Heart left ventricle (tissue), 16 donors: Measurements from ENCODE around the gene OIT3. TPM values are rescaled to one million over a fixed set of nuclear protein-coding genes. Genes with fewer than 3 reads are reported as not detected.

Experiments used
- ATAC-seq, 4 donors: fragments of 200-7000 bp; cut with Tn5 transposase; one replicate each; pipeline ENCODE4 v1.9.1; 2020 to 2022; ENCODE audit warnings: moderate library complexity in 4 of 4, mild to moderate bottlenecking in 3 of 4, moderate number of reproducible peaks in 1 of 4
- DNase-seq, 5 donors: peaks; one replicate each; pipeline ENCODE4 v3.0.0-alpha.2; 2020
- H3K27ac ChIP-seq, 12 donors: fragments of 200-600 bp; sonication (generic) in 4 of 12; one replicate each; pipeline versions ENCODE4 v1.5.0 to v1.8.0; 2016 to 2022; ENCODE audit warnings: mild to moderate bottlenecking in 2 of 12
- H3K27me3 ChIP-seq, 9 donors: fragments of 200-600 bp; sonication (generic) in 2 of 9; one replicate each; pipeline versions ENCODE4 v1.5.1 to v1.8.0; 2016 to 2022; ENCODE audit warnings: mild to moderate bottlenecking in 3 of 9
- H3K36me3 ChIP-seq, 9 donors: fragments of 200-600 bp; sonication (generic) in 2 of 9; one replicate each; pipeline versions ENCODE4 v1.5.0 to v1.8.0; 2018 to 2022; ENCODE audit warnings: mild to moderate bottlenecking in 2 of 9
- H3K4me1 ChIP-seq, 12 donors: fragments of 200-600 bp; sonication (generic) in 4 of 12; one replicate each; pipeline versions ENCODE4 v1.5.0 to v1.8.0; 2016 to 2022; ENCODE audit warnings: mild to moderate bottlenecking in 3 of 12
- H3K4me3 ChIP-seq, 12 donors: fragments of 200-600 bp; sonication (generic) in 4 of 12; one replicate each; pipeline versions ENCODE4 v1.5.0 to v1.8.0; 2017 to 2022; ENCODE audit warnings: mild to moderate bottlenecking in 9 of 12, moderate library complexity in 4 of 12
- H3K9me3 ChIP-seq, 12 donors: fragments of 200-600 bp; sonication (generic) in 4 of 12; one replicate each; pipeline versions ENCODE4 v1.5.0 to v1.8.0; 2016 to 2022; ENCODE audit warnings: mild to moderate bottlenecking in 1 of 12
- POLR2A ChIP-seq, 2 donors: fragments of 450-650 bp; IDR thresholded peaks; one replicate each; pipeline ENCODE4 v1.6.1; 2017; ENCODE audit warnings: antibody characterized with exemption in 2 of 2, mild to moderate bottlenecking in 2 of 2, moderate library complexity in 2 of 2
- WGBS, 4 donors: extraction: QIAGEN DNeasy Blood & Tissue Kit in 2 of 4; methylation state at CpG; one replicate each; pipeline versions ENCODE4 v1.1.5 to v1.1.7; 2013 to 2018; 5-methylcytosine and 5-hydroxymethylcytosine counted together
- intact Hi-C, 10 donors: fragments of 100-400 bp; cut with DNase I; formaldehyde crosslinking; loops; one replicate each; pipeline versions ENCODE4 v1.11.1 to v1.14.2; 2022
- polyA plus RNA-seq, 2 donors: library from polyadenylated mRNA; stranded (reverse); fragments of 200-250 nt; gene quantifications; one replicate each; pipeline ENCODE4 v1.2.3, GENCODE V29; 2013
- total RNA-seq, 9 donors: library from RNA; depleted of rRNA in 2 of 9; stranded (reverse); fragments of >200 nt in 2 of 9; fragmentation: NEBNext Ultra II Directional in 3 of 9; extraction: Animal tissue kit (Norgen Biotek cat#: 25700) in 3 of 9; gene quantifications; one replicate each; pipeline versions ENCODE4 v1.1.0 to v1.2.4, GENCODE V29; 2016 to 2023
- TF ChIP-seq, protein P1 (sequence below), 12 donors: fragments of 200-600 bp; sonication (generic) in 4 of 12; IDR thresholded peaks; one replicate each; pipeline versions ENCODE4 v1.5.0 to v1.8.0; 2018 to 2022; ENCODE audit warnings: antibody characterized with exemption in 12 of 12, mild to moderate bottlenecking in 5 of 12
- donor health status: ischemic (EF 13 %, LVEDD 7.1; RV severe dilation, severe dysfunction).
- donor health status: healthy with polysubstance abuse.
- donor health status: DM: no; HTN: yes; CAD: no.
- donor health status: DM: no; HTN: no; CAD: no.
- donor health status: ischemic (EF 25% LVEDD 6.9; RV normal size, moderate dysfunction).
- donor health status: ischemic (EF 25% LVEDD 5.7; RV mildly dilated, moderate dysfunction).
- donor health status: healthy.
- donor health status: DM: yes; HTN: yes; CAD: no.
- donor health status: ischemic (EF 35%, LVEDD 5.7; RV mildly dilated, moderate dysfunction).
- donor health status: nonischemic (EF 11% LVEDD 7.7; RV severe dilation, severe dysfunction).
- donor health status: DM: yes; HTN: yes; CAD: no.
- donor health status: PGD.
- donor health status: ischemic (EF 29% LVEDD 5.4; RV normal size, mild dysfunction).
- donor health status: nonischemic (EF 23%, LVEDD 6.1; RV moderate dilation, normal function).

OIT3 gene
- total and polyA plus RNA-seq, 11 donors: 0.16 to 0.53 (median 0.32) TPM; not detected in 7

DNA sequence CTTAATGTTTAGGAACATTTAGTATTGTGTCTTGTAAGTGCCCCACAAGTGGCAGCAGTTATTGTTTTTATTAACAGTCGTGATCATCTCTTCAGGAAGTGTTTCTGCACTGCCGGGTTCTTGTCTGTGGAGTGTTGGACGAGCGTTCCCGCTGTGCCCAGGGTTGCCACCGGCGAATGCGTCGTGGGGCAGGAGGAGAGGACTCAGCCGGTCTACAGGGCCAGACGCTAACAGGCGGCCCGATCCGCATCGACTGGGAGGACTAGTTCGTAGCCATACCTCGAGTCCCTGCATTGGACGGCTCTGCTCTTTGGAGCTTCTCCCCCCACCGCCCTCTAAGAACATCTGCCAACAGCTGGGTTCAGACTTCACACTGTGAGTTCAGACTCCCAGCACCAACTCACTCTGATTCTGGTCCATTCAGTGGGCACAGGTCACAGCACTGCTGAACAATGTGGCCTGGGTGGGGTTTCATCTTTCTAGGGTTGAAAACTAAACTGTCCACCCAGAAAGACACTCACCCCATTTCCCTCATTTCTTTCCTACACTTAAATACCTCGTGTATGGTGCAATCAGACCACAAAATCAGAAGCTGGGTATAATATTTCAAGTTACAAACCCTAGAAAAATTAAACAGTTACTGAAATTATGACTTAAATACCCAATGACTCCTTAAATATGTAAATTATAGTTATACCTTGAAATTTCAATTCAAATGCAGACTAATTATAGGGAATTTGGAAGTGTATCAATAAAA is 38.9 kb downstream of the OIT3 start:
- intact Hi-C loops: no loop called here
- no peak for ATAC-seq
- no peaks in the 10 kb centered on the region for H3K9me3 ChIP-seq
- no peak for DNase-seq
- TF ChIP-seq, protein P1, sequence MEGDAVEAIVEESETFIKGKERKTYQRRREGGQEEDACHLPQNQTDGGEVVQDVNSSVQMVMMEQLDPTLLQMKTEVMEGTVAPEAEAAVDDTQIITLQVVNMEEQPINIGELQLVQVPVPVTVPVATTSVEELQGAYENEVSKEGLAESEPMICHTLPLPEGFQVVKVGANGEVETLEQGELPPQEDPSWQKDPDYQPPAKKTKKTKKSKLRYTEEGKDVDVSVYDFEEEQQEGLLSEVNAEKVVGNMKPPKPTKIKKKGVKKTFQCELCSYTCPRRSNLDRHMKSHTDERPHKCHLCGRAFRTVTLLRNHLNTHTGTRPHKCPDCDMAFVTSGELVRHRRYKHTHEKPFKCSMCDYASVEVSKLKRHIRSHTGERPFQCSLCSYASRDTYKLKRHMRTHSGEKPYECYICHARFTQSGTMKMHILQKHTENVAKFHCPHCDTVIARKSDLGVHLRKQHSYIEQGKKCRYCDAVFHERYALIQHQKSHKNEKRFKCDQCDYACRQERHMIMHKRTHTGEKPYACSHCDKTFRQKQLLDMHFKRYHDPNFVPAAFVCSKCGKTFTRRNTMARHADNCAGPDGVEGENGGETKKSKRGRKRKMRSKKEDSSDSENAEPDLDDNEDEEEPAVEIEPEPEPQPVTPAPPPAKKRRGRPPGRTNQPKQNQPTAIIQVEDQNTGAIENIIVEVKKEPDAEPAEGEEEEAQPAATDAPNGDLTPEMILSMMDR (IDR thresholded peaks at IDR 0.05): no peak
- TF ChIP-seq POLR2A (IDR thresholded peaks at IDR 0.05): no peak
- H3K4me1 ChIP-seq: no peaks in the 10 kb centered on the region
- H3K36me3 ChIP-seq: no peaks in the 10 kb centered on the region
- H3K27ac ChIP-seq: no peak overlapping the region
- no peaks in the 10 kb centered on the region for H3K27me3 ChIP-seq
- no peak overlapping the region for H3K4me3 ChIP-seq
- 93 to 94% (median 93%) methylated on average over 20 of the region's 20 CpGs for WGBS, 4 donors

- H3K4me3 ChIP-seq: no peak overlapping the region
- 81 to 92% (median 88%) methylated on average over 6 of the region's 6 CpGs for WGBS, 4 donors
- H3K27ac ChIP-seq: no peak overlapping the region
- ATAC-seq (no peak), DNase-seq (no peak)
- intact Hi-C loops: no loop called here
- H3K4me1 ChIP-seq: no peaks in the 10 kb centered on the region
- H3K27me3 ChIP-seq: no peaks in the 10 kb centered on the region
- no peaks in the 10 kb centered on the region for H3K9me3 ChIP-seq
- H3K36me3 ChIP-seq: no peaks in the 10 kb centered on the region
- TF ChIP-seq POLR2A (IDR thresholded peaks at IDR 0.05): no peak
- TF ChIP-seq, protein P1 (IDR thresholded peaks at IDR 0.05): no peak
Measured at GRCh38 chr10:72935361-72935760, 41.8 kb downstream of the OIT3 start.

- no peak overlapping the region for H3K27ac ChIP-seq
- H3K27me3 ChIP-seq: no peaks in the 10 kb centered on the region
- no peak overlapping the region for H3K4me3 ChIP-seq
- DNase-seq (no peak), ATAC-seq (no peak)
- no peak for TF ChIP-seq POLR2A (IDR thresholded peaks at IDR 0.05)
- TF ChIP-seq, protein P1 (IDR thresholded peaks at IDR 0.05): no peak
- H3K4me1 ChIP-seq: no peaks in the 10 kb centered on the region
- WGBS, 4 donors: 53 to 60% (median 55%) methylated on average over 2 of the region's 2 CpGs
- intact Hi-C loops: no loop called here
- H3K36me3 ChIP-seq: no peaks in the 10 kb centered on the region
- no peaks in the 10 kb centered on the region for H3K9me3 ChIP-seq
Measured at GRCh38 chr10:72943498-72944234, 50.1 kb downstream of the OIT3 start.

DNA sequence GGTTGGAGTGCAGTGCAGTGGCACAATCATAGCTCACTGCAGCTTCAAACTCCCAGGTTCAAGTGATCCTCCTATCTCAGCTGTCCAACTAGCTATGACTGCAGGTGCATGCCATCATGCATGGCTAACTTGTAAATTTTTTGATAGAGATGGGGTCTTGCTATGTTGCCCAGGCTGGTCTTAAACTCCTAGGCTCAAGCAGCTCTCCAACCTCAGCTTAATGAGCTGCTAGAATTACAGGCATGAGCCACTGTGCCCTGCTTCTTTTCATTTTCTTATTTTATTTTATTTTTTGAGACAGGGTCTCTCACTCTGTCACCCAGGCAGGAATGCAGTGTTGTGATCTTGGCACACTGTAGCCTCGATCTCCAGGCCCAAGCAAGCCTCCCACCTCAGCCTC is 53.4 kb downstream of the OIT3 start:
- no peaks in the 10 kb centered on the region for H3K27me3 ChIP-seq
- DNase-seq (no peak), ATAC-seq (no peak)
- intact Hi-C loops: no loop called here
- H3K4me3 ChIP-seq: no peak overlapping the region
- no peaks in the 10 kb centered on the region for H3K9me3 ChIP-seq
- TF ChIP-seq, protein P1 (IDR thresholded peaks at IDR 0.05): no peak
- no peak for TF ChIP-seq POLR2A (IDR thresholded peaks at IDR 0.05)
- H3K36me3 ChIP-seq: no peaks in the 10 kb centered on the region
- peaks cover 0 to 2% (median 0%) of the 10 kb centered on the region in 12 donors for H3K4me1 ChIP-seq
- no peak overlapping the region for H3K27ac ChIP-seq
- WGBS, 4 donors: 92 to 96% (median 94%) methylated on average over 1 of the region's 1 CpG
